KG1 (cell line): ENCODE measurements around the gene HKDC1.
"Not testable (repeated sequence)": the region's sequence is repeated elsewhere in the genome, so short reads cannot be mapped to it uniquely, and the experiment has no call there.

Experiments
- DNase-seq: peaks from one replicate; lab custom pipeline; 2025; lab: John Stamatoyannopoulos, UW

Gene HKDC1

GRCh38 chr10:69243817-69244216 lies 23.7 kb downstream of the HKDC1 start:
- DNase-seq, result no peak

GRCh38 chr10:69246036-69246435 lies 25.9 kb downstream of the HKDC1 start:
- DNase-seq, result no peak

- no peak for DNase-seq
Measured at GRCh38 chr10:69246581-69247312, 26.6 kb downstream of the HKDC1 start.

GRCh38 chr10:69247313-69247710 lies 27.2 kb downstream of the HKDC1 start:
- DNase-seq, result no peak

GRCh38 chr10:69248117-69248730 lies 28.1 kb downstream of the HKDC1 start:
- DNase-seq, result no peak

GRCh38 chr10:69250041-69250440 lies 29.9 kb downstream of the HKDC1 start:
- no peak for DNase-seq

GRCh38 chr10:69251417-69251816 lies 31.3 kb downstream of the HKDC1 start:
- DNase-seq, result not testable (repeated sequence)

- DNase-seq, result no peak
Measured at GRCh38 chr10:69253171-69253570, 33.0 kb downstream of the HKDC1 start.

GRCh38 chr10:69254877-69255276 lies 34.7 kb downstream of the HKDC1 start:
- no peak for DNase-seq

- no peak for DNase-seq
Measured at GRCh38 chr10:69259547-69260243, 39.6 kb downstream of the HKDC1 start.

- no peak for DNase-seq
Measured at GRCh38 chr10:69261184-69261583, 41.1 kb downstream of the HKDC1 start.

GRCh38 chr10:69262292-69262751 lies 42.2 kb downstream of the HKDC1 start:
- DNase-seq, result no peak

GRCh38 chr10:69265521-69265920 lies 45.4 kb downstream of the HKDC1 start:
- no peak for DNase-seq

- no peak for DNase-seq
Measured at GRCh38 chr10:69268761-69269416, 48.8 kb downstream of the HKDC1 start.

- no peak for DNase-seq
Measured at GRCh38 chr10:69269761-69270160, 49.6 kb downstream of the HKDC1 start.

- no peak for DNase-seq
Measured at GRCh38 chr10:69270990-69271389, 50.9 kb downstream of the HKDC1 start.

- no peak for DNase-seq
Measured at GRCh38 chr10:69272624-69273023, 52.5 kb downstream of the HKDC1 start.

- no peak for DNase-seq
Measured at GRCh38 chr10:69275444-69275843, 55.3 kb downstream of the HKDC1 start.

GRCh38 chr10:69276503-69276902 lies 56.4 kb downstream of the HKDC1 start:
- DNase-seq, result no peak

- no peak for DNase-seq
Measured at GRCh38 chr10:69278446-69278963, 58.4 kb downstream of the HKDC1 start, which contains the start of gene HK1. HK1 (plus strand) TSS chr10:69278496.

- no peak for DNase-seq
Measured at GRCh38 chr10:69279110-69279509, 59.0 kb downstream of the HKDC1 start.
